DMS 273 treated with DMSO at 0.1 percent for 48 hours (cell line): ENCODE measurements around the gene GPBP1.
A peak's percentile ranks its signal among the peaks of the same experiment; 100 is the strongest.
"Not testable (repeated sequence)": the region's sequence is repeated elsewhere in the genome, so short reads cannot be mapped to it uniquely, and the experiment has no call there.

Experiments used
- DNase-seq: peaks from one replicate; lab custom pipeline; 2025; lab: John Stamatoyannopoulos, UW

The GPBP1 gene

DNA sequence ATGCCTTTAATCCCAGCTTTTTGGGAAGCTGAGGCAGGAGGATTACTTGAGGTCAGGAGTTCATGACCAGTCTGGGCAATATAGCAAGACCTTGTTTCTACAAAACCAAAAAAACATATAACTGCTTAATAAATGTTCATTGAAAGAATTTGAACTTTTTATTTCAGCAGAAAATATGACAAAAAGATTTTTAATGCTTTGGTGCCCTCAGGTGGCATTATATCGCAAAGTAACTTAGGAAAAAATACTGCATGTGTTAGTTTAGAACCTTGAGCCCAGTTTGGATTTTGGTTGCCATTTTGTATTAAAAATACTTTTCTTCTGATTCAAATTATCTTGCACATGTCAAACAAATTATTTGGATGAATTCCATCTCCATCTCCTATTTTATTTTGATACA lies 103.2 kb downstream of the GPBP1 start:
- no peak for DNase-seq

DNA sequence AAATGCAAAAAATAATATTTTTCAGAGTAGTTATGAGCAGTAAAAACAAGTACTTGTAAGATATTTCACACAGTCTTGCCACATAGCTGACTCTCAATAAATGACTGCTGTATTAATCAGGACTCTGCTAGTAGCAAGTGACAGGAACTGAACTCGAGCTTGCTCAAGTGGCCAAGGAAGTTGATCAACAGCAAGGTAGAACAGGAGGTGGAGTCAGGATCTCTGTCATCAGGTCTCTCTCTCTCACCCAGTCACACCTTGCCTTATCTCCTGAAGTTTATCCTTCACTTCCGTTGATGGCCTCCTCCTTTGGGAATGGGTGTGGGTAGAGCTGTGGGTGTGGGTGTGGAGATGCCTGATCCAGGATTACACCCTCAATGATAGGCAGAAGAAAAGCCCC lies 107.0 kb downstream of the GPBP1 start:
- DNase-seq: no peak

DNA sequence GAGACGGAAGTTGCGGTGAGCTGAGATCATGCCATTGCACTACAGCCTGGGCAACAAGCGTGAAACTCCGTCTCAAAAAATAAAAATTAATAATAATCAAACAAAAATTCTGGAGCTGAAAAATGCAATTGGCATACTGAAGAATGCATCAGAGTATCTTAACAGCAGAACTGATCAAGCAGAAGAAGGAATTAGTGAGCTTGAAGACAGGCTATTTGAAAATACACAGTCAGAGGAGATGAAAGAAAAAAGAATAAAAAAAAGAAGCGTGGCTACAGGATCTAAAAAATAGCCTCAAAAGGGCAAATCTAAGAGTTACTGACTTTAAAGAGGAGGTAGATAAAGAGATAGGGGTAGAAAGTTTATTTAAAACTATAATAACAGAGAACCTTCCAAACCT lies 111.2 kb downstream of the GPBP1 start:
- not testable (repeated sequence) for DNase-seq

DNA sequence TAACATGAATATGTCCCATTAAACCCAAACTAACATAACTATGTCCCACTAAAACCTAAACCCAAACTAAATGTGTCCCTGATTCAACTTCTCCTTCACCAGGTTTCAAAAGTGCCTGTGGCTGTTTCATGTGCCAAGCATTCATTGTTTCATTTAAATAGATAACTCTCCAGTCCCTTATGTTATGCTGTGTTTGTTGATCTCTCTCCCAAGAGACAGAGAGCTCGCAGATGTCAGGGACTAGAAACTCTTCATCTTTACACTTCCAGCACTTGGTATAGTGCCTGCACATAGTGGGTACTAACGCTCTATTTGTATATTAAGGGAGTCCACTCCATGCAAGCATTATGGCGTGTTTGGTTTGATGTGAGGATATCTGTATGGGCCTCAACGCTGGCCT lies 118.0 kb downstream of the GPBP1 start:
- no peak for DNase-seq

DNA sequence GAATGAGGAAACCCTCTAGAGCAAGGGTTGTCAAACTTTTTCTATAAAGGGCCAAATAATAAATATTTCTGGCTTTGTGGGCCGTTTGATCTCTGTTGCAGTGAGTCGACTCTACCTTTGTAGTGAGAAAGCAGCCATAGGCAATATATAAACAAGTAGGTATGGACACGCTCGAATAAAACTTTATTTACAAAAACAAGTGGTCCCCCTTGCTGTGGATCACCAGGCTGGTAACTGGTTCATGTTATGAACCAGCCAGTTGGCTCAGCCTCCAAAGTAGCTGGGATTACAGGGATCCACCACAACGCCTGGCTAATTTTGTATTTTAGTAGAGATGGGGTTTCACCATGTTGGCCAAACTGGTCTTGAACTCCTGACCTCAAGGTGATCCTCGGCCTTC lies 118.5 kb downstream of the GPBP1 start:
- no peak for DNase-seq

DNA sequence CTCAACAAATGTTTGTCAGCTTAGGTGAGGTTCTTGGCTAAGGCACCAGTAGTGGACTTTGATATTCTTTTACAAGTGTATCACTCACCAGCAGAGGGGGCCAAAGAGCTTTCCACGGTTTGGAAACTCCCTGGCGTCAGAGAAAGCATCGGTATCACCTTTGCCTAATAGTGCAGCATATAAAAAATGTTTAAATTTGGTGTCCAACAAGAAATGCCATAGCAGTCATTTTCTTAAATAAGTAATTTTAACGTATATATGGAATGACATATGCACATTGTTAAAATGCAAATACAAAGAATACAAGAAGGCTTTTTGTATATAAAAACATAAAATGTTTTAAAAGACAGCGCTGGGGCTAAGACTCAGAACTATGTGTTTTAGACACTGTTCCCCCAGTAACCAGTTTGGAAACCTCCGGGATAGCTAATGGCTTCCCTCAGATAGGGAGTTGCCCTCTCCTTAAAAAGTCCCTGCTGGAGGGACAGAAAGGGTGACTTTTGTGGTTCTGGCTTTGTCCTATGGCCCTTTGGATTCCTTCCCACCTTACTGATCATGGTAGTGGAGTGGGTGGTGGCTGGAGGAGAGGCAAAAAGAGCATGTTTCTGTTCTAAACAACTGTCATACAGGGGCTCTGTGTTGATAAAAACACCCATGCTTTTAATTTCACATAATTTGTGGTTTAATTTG lies 124.6 kb downstream of the GPBP1 start:
- peak; percentile 40 for DNase-seq

DNA sequence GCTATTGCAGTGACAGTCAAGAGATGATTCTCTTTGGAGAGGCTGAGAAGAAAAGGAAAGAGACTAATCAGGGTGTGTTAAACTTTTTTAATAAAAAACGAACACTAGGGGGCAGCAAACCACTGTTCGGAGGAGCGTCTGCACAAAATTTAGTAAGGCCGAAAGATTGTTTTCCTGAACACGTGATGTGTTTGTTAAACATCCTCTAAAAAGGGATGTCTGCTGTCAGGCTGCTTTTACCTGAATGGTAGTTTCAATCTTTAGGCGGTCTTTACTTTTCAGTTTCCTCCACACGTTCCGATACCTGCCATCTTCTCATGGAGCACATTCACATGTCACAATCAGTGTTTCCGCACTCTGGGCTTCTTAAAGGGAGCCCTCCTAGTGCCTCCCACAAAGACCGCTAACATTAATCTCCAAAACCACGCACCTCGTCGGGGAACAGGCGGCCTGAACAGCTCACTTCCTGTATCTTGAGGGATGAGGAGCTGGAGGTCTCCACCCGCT lies 125.2 kb downstream of the GPBP1 start:
- peak; percentile 24 for DNase-seq

DNA sequence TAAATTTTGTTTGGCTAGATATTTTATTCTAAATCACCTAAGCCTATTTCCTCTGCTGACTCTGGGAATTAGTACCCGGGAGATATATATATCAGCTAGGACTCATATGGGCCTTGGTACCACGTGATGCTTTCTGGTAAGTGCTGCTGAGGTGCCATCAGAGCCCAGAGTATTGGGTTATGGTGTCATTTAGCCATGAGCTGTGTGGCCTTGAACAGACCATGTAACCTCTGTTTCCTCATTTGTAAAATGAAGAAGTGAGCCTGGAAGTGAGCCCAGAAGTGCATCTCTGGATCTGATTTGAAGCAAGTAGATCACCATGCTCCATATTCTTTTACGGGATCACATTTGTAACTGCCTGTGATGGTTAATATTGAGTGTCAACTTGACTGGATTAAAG lies 126.1 kb downstream of the GPBP1 start:
- no peak for DNase-seq

DNA sequence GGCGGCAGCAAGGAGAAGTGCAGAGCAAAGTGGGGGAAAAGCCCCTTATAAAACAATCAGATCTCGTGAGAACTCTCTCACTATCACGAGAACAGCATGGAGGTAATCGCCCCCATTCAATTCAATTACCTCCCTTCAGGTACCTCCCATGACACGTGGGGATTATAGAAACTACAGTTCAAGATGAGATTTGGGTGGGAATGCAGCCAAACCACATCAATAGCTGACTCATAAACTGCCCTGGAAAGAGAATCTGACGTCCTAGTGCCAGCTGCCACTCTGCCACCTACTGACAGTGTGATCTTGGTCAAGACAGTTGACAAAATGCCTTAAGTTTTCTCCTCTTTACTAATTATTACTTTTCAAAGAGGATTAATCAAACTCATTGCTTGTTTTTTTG lies 128.3 kb downstream of the GPBP1 start:
- peak; percentile 15 for DNase-seq

DNA sequence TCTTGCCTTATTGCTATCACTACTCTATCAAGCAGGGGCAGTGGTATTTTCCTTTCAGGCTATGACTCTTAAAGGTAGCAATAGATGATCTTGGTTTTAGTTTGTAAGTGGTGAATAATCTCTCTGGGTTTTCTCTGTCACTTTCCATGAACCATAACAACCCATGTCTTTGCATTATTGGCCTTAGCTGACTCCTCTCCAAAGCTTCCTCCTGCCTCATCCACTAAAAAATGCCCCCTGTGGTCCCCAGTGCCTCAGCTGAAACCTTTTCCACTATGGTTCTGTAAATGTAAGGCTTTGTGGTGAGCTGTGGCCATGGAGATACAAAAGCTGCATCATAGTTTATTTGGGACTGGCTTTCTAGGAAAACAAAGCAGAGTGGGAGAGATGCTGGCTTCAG lies 128.8 kb downstream of the GPBP1 start:
- no peak for DNase-seq

DNA sequence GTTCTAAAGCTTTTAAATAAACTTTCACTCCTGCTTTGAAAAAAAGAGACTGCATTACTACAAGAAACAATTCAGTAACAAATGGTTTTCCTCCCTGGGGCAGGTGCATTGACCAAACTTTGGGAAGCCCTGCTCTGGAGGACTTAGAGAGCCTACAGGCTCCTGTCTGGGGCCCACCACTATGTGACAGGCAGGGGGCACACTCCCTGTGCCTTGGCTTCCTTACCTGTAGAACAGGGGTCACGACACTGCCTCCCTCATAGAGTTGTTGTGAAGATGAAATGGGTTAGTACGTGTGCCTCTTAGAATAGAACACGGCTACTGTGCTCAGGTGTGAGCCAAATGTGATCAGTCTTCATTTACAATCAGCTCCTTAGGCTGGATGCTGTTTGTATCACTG lies 130.1 kb downstream of the GPBP1 start:
- no peak for DNase-seq

DNA sequence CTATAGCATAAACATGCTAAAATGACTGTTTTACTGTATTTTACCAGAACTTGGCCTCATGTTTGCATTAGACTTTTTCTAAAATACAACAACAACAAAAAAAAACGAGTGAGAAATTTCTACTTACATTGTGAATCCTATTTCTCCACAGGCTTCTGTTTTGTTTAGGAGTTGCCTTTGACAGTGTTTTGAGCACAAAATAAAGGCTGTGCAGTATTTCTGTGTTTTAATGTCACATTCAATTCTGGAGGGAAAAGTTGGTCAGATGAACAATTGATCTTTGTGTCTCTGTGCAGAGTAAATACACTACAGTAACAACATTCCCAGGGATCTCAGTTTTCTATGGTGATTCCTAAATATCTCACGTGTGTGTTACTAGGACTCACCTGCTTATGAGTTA lies 131.1 kb downstream of the GPBP1 start:
- DNase-seq: no peak

DNA sequence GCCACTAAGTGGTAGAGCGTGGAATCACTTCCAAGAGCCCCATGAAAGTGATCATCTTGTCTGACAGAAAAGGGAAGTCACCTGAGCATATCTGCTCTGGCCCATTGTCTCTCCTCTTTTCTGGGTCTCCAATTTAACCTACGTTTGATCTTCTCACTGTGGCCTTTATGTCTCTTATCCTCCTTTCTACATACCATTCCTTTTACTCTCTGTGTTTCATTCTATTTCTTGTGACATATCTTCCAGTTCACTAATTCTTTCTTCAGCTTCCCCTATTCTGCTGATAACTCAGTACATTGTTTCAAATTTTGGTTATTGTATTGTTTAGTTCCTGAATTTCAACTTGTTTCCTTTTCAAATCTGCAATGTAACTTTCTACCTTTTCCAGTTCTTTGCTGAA lies 132.5 kb downstream of the GPBP1 start:
- no peak for DNase-seq

DNA sequence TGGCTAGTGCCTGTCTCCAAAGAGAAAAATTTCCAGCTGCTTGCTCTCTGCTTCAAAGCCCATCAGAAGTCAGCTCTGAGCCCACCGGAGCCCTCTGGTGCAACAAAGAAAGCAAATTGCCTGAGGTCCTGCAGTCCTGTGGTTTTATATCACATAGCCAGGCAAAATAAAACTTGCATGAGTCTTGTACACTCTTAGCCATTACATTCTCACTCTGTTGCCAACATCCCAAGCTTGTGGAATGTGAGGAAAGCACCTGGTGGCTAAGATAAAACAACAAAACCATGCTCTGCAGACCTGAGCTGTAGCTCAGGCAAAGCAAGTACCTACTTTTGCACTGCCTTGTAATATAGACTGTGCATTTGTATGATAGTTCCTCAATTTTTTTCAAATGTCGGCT lies 133.7 kb downstream of the GPBP1 start:
- no peak for DNase-seq

DNA sequence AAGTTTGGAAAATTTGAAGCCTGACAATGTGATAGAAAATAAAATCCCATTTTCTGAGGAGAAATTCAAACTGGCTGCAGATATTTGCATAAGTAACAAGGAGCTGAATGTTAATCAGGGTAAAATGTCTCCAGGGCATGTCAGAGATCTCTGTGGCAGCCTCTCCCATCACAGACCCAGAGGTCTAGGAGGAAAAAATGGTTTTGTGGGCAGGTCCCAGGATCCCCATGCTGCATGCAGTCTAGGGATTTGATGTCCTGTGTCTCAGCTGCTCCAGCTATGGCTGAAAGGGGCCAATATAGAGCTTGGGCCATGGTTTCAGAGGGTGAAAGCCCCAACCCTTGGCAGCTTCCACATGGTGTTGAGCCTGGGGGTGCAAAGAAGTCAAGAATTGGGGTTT lies 135.2 kb downstream of the GPBP1 start:
- not testable (repeated sequence) for DNase-seq

DNA sequence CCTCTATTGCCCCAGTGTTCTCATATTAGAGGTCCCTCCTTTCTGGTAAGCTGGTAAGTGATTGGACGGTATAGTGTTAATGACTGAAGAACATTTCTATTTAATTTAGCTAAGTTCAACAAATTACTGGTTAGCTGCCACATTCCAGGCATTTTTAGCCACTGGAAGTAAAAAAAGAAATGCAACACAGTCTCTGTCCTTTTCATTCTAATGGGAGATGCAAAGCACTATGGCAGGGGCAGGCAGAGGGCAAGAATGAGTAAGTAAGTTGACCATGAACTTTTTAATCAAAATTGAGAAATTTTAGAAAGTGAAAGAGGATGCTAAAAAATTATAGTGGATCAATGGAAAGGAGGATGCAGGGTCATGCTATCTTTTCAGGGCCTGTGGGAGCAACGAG lies 137.4 kb downstream of the GPBP1 start:
- DNase-seq: no peak

DNA sequence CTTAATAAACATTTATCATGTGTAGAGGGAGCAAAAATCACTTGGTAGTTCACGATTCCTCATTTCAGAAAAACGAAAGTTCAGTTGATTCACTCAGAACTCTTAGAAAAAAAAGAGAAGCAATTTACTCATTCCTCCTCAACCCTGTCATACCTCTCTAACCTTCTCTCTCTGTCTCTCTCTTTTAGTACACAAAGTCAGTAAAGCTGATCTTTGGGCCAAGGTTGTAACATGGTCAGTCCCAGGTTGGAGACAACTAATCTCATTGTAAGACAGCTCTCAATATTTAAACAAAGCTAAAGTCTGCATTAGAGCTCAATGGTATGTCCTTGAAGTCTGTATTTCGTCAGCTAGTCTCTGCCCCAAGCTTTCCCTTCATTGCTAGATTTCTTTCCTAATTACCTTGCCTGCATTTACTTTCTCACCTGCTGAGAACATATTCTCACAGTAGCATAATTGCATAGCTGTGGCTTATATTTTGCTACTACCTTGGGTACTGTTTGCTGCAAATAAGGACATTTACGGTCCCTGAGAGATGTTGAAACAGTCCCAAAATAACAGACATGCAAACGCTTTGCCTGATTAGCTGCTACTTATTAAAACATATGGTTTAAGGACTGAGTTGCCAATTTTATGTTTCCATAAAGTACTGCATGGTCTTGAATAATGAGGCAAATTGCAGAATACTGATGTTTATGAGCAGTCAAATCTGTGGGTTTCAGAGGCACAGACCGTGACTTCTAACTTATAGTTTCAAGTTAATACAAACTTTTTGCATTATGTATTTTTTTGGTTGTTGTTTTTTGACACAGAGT lies 138.3 kb downstream of the GPBP1 start:
- no peak for DNase-seq

DNA sequence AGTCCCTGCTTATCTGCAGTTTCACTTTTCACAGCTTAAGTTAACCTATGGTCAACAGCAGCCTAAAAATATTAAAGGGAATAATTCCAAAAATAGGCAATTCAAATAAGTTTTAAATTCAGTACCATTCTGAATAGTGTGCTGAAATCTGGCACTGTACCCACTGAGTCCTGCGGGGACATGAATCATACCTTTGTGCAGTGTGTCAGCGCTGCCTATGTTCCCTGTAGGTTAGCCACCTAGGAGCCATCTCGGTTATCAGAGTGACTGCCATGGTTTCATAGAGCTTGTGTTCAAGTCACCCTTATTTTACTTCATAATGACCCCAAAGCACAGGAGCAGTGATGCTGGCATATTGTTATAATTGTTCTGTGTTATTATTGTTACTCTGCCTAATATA lies 139.9 kb downstream of the GPBP1 start:
- no peak for DNase-seq
